K562 (cell line): ENCODE measurements around the gene ETFRF1. TPM values are rescaled to one million over a fixed set of nuclear protein-coding genes. Genes with fewer than 3 reads are reported as not detected.

Source experiments
- ARNT ChIP-seq, 2 experiments: fragments of 450-650 bp; IDR thresholded peaks; 2 replicates each; pipeline ENCODE4 v1.6.1; 2016; ENCODE audit warnings: mild to moderate bottlenecking in 1 of 2
- ATF7 ChIP-seq: fragments of 450-650 bp; IDR thresholded peaks from 2 replicates; pipeline ENCODE4 v1.7.1; 2014; ENCODE audit warnings: mild to moderate bottlenecking, moderate library complexity
- BCOR ChIP-seq: fragments of 450-650 bp; IDR thresholded peaks from 2 replicates; pipeline ENCODE4 v1.6.1; 2016
- CC2D1A ChIP-seq: fragments of 450-650 bp; IDR thresholded peaks from 2 replicates; pipeline ENCODE4 v1.6.1; 2017; ENCODE audit warnings: mild to moderate bottlenecking
- CTBP1 ChIP-seq: fragments of 450-650 bp; IDR thresholded peaks from 2 replicates; pipeline ENCODE4 v1.6.1; 2016; ENCODE audit warnings: borderline replicate concordance
- DMBX1 ChIP-seq: fragments of 250-450 bp; sonication (Bioruptor Pico); IDR thresholded peaks from 2 replicates; pipeline ENCODE4 v1.8.0; 2022; ENCODE audit warnings: inconsistent platforms, mild to moderate bottlenecking, moderate library complexity, borderline replicate concordance
- FOXJ2 ChIP-seq: fragments of 200-800 bp; sonication (Bioruptor generic); IDR thresholded peaks from 2 replicates; pipeline ENCODE4 v1.6.1; 2016; ENCODE audit warnings: missing genetic modification characterization, missing compliant biosample characterization
- FOXK2 ChIP-seq, 2 experiments: fragments of 450-650 bp; IDR thresholded peaks in 1 of 2; conservative IDR thresholded peaks in 1 of 2; 2 replicates each; pipeline ENCODE4 v1.6.1; 2016; ENCODE audit warnings: low read depth in 2 of 2, mild to moderate bottlenecking in 1 of 2
- HCFC1 ChIP-seq: IDR thresholded peaks from 2 replicates; pipeline ENCODE4 v1.6.1; 2012; ENCODE audit warnings: low read depth, low read length, improper control_type of control experiment
- MIER1 ChIP-seq: fragments of 450-650 bp; IDR thresholded peaks from 2 replicates; pipeline ENCODE4 v1.6.1; 2016; ENCODE audit warnings: antibody characterized with exemption, mild to moderate bottlenecking, low read depth
- MLLT1 ChIP-seq, 2 experiments: fragments of 450-650 bp; IDR thresholded peaks; 2 replicates each; pipeline ENCODE4 v1.6.1; 2016
- NRF1 ChIP-seq, 2 experiments: fragments of 450-650 bp; IDR thresholded peaks in 1 of 2; conservative IDR thresholded peaks in 1 of 2; 2 replicates each; pipeline ENCODE4 v1.6.1; 2014; ENCODE audit warnings: mild to moderate bottlenecking in 2 of 2
- PCBP1 ChIP-seq: fragments of 200-400 bp; formaldehyde crosslinking; IDR thresholded peaks from 2 replicates; pipeline ENCODE4 v1.6.1; 2018; ENCODE audit warnings: mild to moderate bottlenecking, low read depth, low read length; ENCODE audit not compliant: poor library complexity, severe bottlenecking
- PHF8 ChIP-seq: fragments of 200-600 bp; sonication (generic); IDR thresholded peaks from 2 replicates; pipeline ENCODE4 v1.6.1; 2012; ENCODE audit warnings: mixed run types, mild to moderate bottlenecking, inconsistent platforms, low read length, moderate library complexity, borderline replicate concordance
- POLR2AphosphoS5 ChIP-seq: IDR thresholded peaks from 2 replicates; pipeline ENCODE4 v1.6.1; 2011; ENCODE audit warnings: mild to moderate bottlenecking, low read depth, low read length, moderate library complexity; ENCODE audit not compliant: control insufficient read depth, insufficient read depth
- POLR2H ChIP-seq: IDR thresholded peaks from 2 replicates; pipeline ENCODE4 v1.6.1; 2016; ENCODE audit warnings: missing genetic modification characterization, low read depth, mild to moderate bottlenecking, control low read depth, missing compliant biosample characterization, moderate library complexity
- SIN3B ChIP-seq: fragments of 450-650 bp; IDR thresholded peaks from 2 replicates; pipeline ENCODE4 v1.6.1; 2017; ENCODE audit warnings: low read depth, mild to moderate bottlenecking, moderate library complexity
- SP1 ChIP-seq: sonication (generic); formaldehyde crosslinking; IDR thresholded peaks from 2 replicates; pipeline ENCODE4 v1.8.1; 2022; ENCODE audit warnings: mild to moderate bottlenecking, missing genetic modification reagents
- TBP ChIP-seq: optimal IDR thresholded peaks from 2 replicates; pipeline ENCODE3; 2011; ENCODE audit warnings: low read depth, low read length, improper control_type of control experiment
- TRIM28 ChIP-seq: fragments of 450-650 bp; IDR thresholded peaks from 2 replicates; pipeline ENCODE4 v1.6.1; 2017
- WHSC1 ChIP-seq: IDR thresholded peaks from one replicate; pipeline ENCODE4 v1.6.1; 2012; ENCODE audit warnings: low read length, control low read depth, inconsistent platforms
- polyA plus RNA-seq, 8 experiments: library from polyadenylated mRNA; depleted of rRNA in 4 of 8; stranded (reverse) in 5 of 8; unstranded in 3 of 8; fragments of >200 nt; fragmentation: Nextera tagmentation in 2 of 8; fragmentation: Illumina TruSeq in 1 of 8; extraction: Ambion mirVana in 2 of 8; extraction: Trizol in 1 of 8; gene quantifications; 2 replicates each; pipeline versions ENCODE4 v1.2.1 to v1.2.3, GENCODE V29; 2011 to 2014; ENCODE audit warnings: inconsistent platforms in 1 of 8, missing spikeins in 1 of 8
- total RNA-seq, 7 experiments: library from RNA; depleted of rRNA in 6 of 7; stranded (reverse); fragments of >200 nt in 6 of 7; fragmentation: Illumina TruSeq in 2 of 7; extraction: Trizol in 2 of 7; gene quantifications; 2 replicates each; pipeline versions ENCODE4 v1.2.1 to v1.2.3, GENCODE V29; 2011 to 2021; ENCODE audit warnings: low replicate concordance in 1 of 7
- TF ChIP-seq, protein P1 (sequence below): sonication (generic); formaldehyde crosslinking; IDR thresholded peaks from 2 replicates; pipeline ENCODE4 v1.9.0; 2022; ENCODE audit warnings: mild to moderate bottlenecking, missing genetic modification reagents
- TF ChIP-seq, protein P2 (sequence below), 2 experiments: IDR thresholded peaks; 2 replicates each; pipeline ENCODE4 v1.6.1; 2012; ENCODE audit warnings: improper control_type of control experiment in 2 of 2, low read depth in 2 of 2, low read length in 2 of 2, borderline replicate concordance in 1 of 2

The ETFRF1 gene
- total and polyA plus RNA-seq, 9 of the 15 experiments (the other 6 are each of a cell fraction or from before 2014, with no cell fraction given) = 16.1 to 107 (median 33.7) TPM

GRCh38 chr12:25195056-25195971 is at the start of gene ETFRF1, which contains the start of gene DNAI7 (continued):
- TF ChIP-seq MLLT1 (IDR thresholded peaks at IDR 0.05) = peak in 1 of 2 experiments; percentile 90; a peak in 3 of 4 replicates
- peak; percentile 41; the same call in 1 of the 2 replicates for TF ChIP-seq CC2D1A
- TF ChIP-seq HCFC1 = peak; percentile 47
- TF ChIP-seq, protein P1, sequence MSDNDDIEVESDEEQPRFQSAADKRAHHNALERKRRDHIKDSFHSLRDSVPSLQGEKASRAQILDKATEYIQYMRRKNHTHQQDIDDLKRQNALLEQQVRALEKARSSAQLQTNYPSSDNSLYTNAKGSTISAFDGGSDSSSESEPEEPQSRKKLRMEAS (CRISPR knock-in tag) = 0 out of 2 replicates have a peak, but pooled peaks have one; percentile 31
- no peak for TF ChIP-seq DMBX1
- TF ChIP-seq FOXJ2 (tag) = peak; percentile 96
- TF ChIP-seq TBP = peak; percentile 92
- TF ChIP-seq WHSC1 = no peak
- peak; percentile 61; the same call in 1 of the 2 replicates for TF ChIP-seq SP1 (CRISPR knock-in tag)
- peak; percentile 86 for TF ChIP-seq POLR2AphosphoS5
- no peak for TF ChIP-seq PCBP1
- TF ChIP-seq TRIM28 = 0 out of 2 replicates have a peak, but pooled peaks have one; percentile 25
- TF ChIP-seq SIN3B = peak; percentile 41; the same call in 1 of the 2 replicates
- peak; percentile 58; the same call in 1 of the 2 replicates for TF ChIP-seq BCOR
- peak; percentile 90 to 91 for TF ChIP-seq NRF1 (conservative IDR thresholded peaks at IDR 0.05 in 1 of 2, IDR thresholded peaks at IDR 0.05 in 1 of 2)
- TF ChIP-seq ARNT (IDR thresholded peaks at IDR 0.05) = 0 out of 4 replicates have a peak, but pooled peaks have one; percentile 52 to 61
- peak; percentile 84 for TF ChIP-seq POLR2H
- TF ChIP-seq, protein P2, sequence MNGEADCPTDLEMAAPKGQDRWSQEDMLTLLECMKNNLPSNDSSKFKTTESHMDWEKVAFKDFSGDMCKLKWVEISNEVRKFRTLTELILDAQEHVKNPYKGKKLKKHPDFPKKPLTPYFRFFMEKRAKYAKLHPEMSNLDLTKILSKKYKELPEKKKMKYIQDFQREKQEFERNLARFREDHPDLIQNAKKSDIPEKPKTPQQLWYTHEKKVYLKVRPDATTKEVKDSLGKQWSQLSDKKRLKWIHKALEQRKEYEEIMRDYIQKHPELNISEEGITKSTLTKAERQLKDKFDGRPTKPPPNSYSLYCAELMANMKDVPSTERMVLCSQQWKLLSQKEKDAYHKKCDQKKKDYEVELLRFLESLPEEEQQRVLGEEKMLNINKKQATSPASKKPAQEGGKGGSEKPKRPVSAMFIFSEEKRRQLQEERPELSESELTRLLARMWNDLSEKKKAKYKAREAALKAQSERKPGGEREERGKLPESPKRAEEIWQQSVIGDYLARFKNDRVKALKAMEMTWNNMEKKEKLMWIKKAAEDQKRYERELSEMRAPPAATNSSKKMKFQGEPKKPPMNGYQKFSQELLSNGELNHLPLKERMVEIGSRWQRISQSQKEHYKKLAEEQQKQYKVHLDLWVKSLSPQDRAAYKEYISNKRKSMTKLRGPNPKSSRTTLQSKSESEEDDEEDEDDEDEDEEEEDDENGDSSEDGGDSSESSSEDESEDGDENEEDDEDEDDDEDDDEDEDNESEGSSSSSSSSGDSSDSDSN (IDR thresholded peaks at IDR 0.05; ENCODE audit: borderline replicate concordance in 1 of 2, low read depth in 2 of 2, low read length in 2 of 2) = peak in 1 of 2 experiments; percentile 81; a peak in 1 of 4 replicates
- TF ChIP-seq MIER1 = no peak
- TF ChIP-seq ATF7 = peak; percentile 59
- peak in 1 of 2 experiments; percentile 44; a peak in 2 of 4 replicates for TF ChIP-seq FOXK2 (conservative IDR thresholded peaks at IDR 0.05 in 1 of 2, IDR thresholded peaks at IDR 0.05 in 1 of 2; ENCODE audit: low read depth in 2 of 2)
- TF ChIP-seq PHF8 = peak; percentile 90
- 0 out of 2 replicates have a peak, but pooled peaks have one; percentile 7 for TF ChIP-seq CTBP1
